Posterior cingulate gyrus (tissue), 11 donors: ENCODE measurements around the gene KRTAP10-12.
A peak's percentile ranks its signal among the peaks of the same experiment; 100 is the strongest.
"Not testable (repeated sequence)": the region's sequence is repeated elsewhere in the genome, so short reads cannot be mapped to it uniquely, and the experiment has no call there.

Experiments used
- DNase-seq, 10 donors: peaks; one replicate each; pipeline versions ENCODE4 v3.0.0 to v3.0.0-alpha.2; 2020 to 2021; ENCODE audit warnings: mixed read lengths in 3 of 10
- intact Hi-C: fragments of 100-400 bp; cut with DNase I; formaldehyde crosslinking; loops from one replicate; pipeline ENCODE4 v1.15.1; 2023

KRTAP10-12 gene

GRCh38 chr21:44666401-44667320 lies 30.3 kb upstream of the KRTAP10-12 start, which contains the start of gene KRTAP12-2:
TSS of gene KRTAP12-2 (minus strand) at chr21:44666927. CDS start at chr21:44666886, 41 bp downstream.
- intact Hi-C loops = no loop called here
- peak in 1 of 10 donors; percentile 65 for DNase-seq

DNA sequence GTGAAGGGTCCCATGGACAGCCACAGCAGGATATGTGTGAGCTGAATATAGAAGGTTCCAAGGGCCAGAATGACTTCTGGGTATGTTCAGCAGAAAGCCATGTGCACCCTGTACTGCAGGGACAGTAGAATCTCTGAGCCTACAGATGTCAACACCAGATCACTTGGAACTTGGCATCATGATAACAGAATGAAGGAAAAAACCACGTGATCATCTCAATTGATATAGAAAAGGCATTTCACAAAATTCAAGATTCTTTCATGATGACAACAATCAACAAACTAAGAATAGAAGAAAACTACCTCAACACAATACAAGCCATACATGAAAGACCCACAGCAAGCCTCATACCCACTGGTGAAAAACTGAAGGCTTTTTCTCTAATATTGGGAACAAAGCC lies 29.4 kb upstream of the KRTAP10-12 start:
- DNase-seq = no peak
- intact Hi-C loops = no loop called here

DNA sequence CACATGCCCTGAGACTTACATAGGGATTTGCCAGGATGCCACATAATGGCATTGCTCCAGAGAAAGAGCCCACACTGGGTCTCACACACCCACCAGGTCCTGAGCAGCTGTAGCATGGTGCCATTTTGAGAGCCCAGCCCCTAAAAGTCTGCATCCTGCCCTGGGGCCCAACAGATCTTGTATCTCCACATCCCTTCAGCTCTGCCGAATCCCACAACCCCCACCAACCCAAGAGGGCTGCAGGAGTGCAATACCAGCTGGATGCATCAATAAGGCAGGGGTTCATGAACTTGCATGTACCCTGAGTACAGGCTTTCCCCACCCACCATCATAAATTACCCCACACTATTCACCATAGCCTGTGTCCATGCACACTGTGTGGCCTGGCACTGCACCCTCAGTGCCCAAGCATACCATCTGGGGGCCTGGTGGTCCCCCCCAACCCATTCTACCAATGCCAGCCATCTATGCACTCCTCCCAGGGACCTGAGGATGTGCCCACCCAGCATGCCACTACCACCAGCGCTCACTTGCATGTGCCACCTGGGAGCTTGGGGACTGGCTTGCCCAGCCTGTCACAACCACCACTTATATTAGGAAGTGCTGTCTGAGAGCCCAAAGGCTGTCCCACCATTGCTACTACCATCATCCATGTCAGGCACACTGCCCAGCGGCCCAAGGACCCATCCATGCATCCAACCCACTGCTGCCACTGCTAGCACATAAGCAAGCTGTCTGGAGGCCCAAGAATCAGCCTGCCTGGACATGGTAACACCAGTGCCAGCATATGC lies 26.1 kb upstream of the KRTAP10-12 start:
- intact Hi-C loops = no loop called here
- DNase-seq = peak in 1 of 10 donors; percentile 54

GRCh38 chr21:44671911-44672310 lies 25.1 kb upstream of the KRTAP10-12 start:
- DNase-seq = no peak
- intact Hi-C loops = no loop called here

GRCh38 chr21:44677881-44678280 lies 19.1 kb upstream of the KRTAP10-12 start:
- intact Hi-C loops = no loop called here
- peak in 1 of 10 donors; percentile 40 for DNase-seq

- intact Hi-C loops = no loop called here
- peak in 1 of 10 donors; percentile 62 for DNase-seq
Observed at GRCh38 chr21:44681152-44681551, 15.8 kb upstream of the KRTAP10-12 start.

DNA sequence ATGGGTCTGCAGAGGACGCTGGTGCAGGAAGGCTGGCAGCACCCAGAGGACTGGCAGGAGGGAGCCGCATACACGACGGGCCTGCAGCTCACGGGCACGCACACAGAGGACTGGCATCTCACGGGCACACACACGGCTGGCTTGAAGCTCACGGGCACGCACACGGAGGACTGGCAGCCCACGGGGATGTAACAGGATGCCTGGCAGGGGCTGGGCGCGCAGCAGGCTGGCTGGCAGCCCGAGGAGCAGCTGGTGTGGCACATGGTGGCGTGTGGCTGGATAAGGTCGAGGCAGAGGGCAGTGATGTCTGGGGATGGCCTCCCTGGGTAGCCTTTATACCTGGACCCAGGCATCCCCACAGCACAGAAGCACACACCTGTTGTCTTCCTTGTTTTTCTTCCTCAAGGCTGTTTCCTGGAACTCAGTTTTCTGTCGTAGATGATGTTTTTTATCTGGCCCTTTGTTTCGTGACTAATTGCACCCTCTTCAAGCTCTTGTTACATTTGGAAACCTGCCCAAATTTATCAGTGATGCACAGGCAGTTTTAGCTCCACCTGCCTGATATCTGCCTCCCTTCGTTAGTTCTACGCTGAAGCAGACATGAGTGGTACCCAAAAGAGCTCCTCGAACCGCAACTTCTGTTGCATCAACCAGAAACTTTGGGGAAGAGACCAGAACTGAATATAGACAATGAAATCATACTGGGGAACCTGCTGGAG lies 15.0 kb upstream of the KRTAP10-12 start, which contains the start of gene KRTAP12-1:
TSS of gene KRTAP12-1 (minus strand) at position 303 of the 719 bp plus-strand sequence. CDS start at position 263, 40 bp downstream.
- intact Hi-C loops = no loop called here
- DNase-seq = peak in 1 of 10 donors; percentile 49

GRCh38 chr21:44682580-44683151 lies 14.3 kb upstream of the KRTAP10-12 start:
- intact Hi-C loops = no loop called here
- DNase-seq = no peak

DNA sequence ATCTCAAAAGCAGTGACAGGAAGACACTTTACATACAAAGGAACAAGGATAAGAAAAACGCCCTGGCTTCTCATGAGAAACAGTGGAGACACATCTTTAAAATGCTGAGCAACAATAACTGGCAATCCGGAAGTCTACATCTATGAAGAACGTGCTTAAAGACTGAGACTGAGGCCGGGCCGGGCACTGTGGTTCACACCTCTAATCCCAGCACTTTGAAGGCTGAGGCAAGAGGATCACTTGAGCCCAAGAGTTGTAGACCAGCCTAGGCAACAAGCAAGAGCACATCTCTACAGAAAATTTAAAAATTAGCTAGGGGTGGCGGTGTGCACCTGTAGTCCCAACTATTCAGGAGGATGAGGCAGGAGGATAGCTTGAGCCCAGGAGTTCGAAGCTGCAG lies 12.9 kb upstream of the KRTAP10-12 start:
- intact Hi-C loops = no loop called here
- no peak for DNase-seq

GRCh38 chr21:44684483-44684882 lies 12.5 kb upstream of the KRTAP10-12 start:
- intact Hi-C loops = no loop called here
- peak in 1 of 10 donors; percentile 43 for DNase-seq

- DNase-seq, intact Hi-C loops: not testable (repeated sequence)
Observed at GRCh38 chr21:44685050-44685449, 11.9 kb upstream of the KRTAP10-12 start.

DNA sequence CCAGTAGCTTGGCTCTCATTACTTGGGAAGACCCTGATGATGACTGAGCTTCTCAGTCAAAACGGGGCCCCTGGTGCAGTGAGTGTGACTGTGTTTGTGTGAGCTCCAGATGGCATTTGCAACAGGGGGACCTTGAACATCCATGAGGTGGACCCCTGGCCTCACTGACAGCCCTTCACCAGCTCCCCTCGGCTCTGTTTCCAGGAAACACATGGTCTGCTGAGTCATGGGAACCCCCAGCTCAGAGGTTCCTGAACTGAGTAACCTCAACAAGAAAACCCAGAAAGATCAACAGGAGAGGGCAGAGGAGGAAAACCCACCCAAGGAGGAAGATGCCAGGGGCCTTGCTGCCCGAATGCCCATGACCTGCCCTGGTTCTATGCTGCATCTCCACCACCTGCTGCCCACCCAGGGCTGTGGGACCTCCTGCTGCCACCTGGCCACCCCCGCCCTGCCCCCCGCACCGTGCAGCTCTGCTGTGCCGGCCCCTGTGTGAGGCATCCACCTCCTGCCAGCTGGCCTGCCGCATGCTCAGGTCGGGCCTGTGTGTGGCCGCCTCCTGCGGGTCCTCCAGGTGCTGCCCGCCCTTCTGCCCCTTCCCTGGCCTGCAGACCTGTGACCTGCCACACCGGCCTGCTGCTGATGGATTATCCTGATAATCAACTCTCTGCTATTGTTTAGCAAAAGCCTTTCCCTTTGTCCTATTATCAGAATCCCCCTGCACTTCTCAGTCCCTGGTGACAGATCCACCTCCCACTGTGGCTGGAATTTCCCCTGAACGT lies 10.8 kb upstream of the KRTAP10-12 start:
- intact Hi-C loops = no loop called here
- DNase-seq = peak in 2 of 10 donors; percentile 48 to 77

DNA sequence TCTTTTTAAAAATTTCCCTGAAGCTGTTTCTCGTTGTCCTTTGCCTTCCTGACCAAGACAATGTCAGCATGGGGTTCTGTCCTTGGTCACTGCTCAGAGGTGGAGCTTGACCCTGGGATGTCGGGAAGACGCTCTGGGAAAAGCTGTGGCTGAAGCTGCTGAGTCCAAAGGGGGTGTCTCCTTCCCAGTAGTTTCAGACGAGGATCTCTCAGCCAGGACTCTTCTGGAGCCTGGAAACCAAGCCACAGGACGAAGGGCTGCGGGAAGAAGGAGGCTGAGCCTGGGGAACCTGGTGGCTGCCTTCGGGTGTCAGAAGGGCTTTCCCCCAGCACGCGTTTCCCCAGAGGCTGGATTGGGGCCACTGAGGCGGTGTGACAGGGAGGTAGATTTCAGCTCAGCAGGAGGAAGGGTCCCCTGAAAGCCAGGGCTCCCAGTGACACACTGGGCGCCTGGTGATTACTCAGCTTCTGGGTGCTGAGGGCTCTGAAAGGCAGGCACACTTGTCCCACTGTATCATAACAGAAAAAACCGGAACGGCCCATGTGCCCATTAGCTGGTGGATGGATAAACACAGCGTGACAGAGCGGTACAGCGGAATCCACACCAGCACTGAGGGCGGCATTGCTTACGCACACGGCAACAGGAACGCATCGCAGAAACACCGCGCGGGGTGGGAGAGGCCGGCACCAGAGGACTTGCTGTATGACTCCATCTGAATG lies 10.0 kb upstream of the KRTAP10-12 start:
- intact Hi-C loops = no loop called here

DNA sequence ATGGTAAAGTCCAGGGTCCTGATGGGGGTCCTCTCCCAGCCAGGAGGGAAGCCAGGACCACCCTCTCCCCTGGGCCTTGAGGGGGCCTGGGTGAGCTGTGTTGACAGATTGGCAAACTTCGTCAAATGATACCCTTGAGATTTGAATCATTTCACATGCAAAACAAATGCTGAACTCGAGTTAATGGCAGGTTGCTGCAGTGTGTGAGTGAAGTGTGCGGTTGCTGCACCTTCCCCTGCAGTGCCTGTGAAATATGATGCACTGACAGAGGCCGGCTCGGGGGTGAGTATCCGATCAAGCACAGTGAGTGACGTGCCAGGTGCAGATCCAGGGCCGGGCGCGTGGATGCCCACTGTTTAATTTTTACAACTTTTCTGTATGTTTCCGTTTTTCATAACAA lies 9.3 kb upstream of the KRTAP10-12 start:
- DNase-seq = peak in 2 of 10 donors; percentile 40 to 43
- intact Hi-C loops = no loop called here

More for the DNA sequence above, 10.0 kb upstream of the KRTAP10-12 start:
- DNase-seq = peak in 2 of 10 donors; percentile 39 to 46

- intact Hi-C loops, DNase-seq: not testable (repeated sequence)
Observed at GRCh38 chr21:44689740-44690139, 7.2 kb upstream of the KRTAP10-12 start.

- no peak for DNase-seq
- intact Hi-C loops = no loop called here
Observed at GRCh38 chr21:44691686-44692085, 5.3 kb upstream of the KRTAP10-12 start.

DNA sequence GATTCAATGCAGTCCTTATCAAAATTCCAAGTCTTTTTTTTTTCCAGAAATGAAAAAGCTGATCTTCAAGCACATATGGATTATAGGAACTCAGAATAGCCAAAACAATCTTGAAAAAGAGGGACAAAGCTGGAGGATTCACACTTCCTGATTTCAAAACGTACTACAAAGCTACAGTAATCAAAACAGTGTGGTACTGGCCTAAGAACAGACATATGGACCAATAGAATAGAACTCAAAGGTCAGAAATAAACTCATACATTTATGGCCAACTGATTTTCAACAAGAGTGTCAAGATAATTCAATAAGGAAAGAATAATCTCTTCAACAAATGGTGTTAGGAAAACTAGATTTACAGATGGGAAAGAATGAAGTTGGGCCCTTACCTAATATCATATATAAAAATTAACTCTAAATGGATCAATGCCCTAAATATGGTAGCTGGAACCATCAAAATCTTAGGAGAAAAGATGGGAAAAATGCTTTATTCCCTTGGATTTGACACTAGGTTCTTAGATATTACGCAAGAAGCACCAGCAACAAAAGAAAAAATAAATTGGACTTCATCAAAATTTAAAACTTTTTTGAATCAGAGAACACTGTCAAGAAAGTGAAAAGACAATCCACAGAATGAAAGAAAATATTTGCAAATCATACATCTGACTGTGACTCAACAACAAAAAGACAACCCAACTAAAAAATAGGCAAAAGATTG lies 4.0 kb upstream of the KRTAP10-12 start:
- intact Hi-C loops = no loop called here
- DNase-seq = no peak

DNA sequence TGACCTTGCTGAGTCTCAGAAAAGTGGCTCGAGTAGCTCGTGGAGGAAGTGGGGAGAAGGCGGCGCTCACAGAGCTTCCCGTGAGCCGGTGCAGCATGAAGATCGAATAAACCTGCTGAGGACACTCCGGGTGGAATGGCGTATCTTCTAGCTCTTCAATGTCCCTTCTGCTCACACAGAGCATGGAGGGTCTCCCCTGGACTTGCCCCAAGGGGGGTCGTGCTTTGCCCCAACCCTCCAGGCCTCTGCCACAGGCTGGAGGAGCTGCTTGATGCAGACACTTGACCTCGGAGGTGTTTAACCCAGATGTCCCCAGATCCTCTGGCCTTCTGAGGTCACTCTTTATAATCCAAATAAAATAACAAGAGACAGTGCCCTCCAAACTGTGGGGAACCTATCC lies 2.2 kb upstream of the KRTAP10-12 start:
- no peak for DNase-seq
- intact Hi-C loops = no loop called here
